ENCODE data around the gene EEPD1.

Gene EEPD1

DNA sequence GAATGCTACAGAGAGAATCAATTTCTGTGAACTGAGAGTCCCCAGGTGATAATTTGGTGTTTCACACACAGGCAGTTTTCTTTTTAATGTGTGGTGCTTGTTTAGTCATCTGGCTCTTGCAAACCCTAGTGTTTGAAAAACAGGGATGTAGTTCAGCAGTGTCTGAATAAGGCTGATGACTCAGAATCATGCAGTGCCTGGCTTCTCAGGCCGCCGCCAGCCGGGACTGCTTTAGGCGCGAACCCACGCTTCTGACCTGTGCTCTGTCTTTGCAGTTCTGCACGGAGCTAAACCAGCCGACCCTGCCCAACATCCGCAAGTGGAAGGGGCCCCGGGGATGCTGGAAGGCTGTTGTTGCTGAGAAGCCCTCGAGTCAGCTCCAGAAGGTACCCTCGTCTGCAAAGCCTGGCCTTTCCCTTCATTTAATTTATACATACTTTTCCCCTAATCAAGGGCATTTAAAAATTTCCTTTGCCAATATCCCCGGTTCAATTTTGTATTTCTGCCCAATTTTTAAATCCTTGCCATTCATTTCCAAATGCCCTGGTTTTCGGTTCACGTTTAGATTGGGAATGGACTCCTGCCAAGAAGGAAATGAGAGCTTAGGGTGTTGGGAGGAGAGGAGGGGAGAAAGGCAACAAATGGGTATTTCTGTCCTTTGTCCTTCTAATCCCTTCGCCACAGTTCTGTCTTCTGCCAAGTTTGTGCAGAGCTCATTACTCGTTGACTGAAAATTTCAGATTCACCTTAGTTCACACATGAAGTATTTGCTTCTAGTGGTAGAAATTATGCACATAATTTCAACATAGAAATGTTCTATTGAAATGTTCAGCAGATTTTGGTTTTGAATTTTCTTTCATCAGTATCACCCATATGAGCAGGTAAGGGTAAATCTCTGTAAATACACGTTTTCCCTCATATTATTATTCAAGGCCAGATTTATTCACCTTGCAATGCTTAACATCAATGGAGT lies 128.1 kb downstream of the EEPD1 start:
- peak; percentile 25 for DNase-seq (ENCODE audit: low spot score)

DNA sequence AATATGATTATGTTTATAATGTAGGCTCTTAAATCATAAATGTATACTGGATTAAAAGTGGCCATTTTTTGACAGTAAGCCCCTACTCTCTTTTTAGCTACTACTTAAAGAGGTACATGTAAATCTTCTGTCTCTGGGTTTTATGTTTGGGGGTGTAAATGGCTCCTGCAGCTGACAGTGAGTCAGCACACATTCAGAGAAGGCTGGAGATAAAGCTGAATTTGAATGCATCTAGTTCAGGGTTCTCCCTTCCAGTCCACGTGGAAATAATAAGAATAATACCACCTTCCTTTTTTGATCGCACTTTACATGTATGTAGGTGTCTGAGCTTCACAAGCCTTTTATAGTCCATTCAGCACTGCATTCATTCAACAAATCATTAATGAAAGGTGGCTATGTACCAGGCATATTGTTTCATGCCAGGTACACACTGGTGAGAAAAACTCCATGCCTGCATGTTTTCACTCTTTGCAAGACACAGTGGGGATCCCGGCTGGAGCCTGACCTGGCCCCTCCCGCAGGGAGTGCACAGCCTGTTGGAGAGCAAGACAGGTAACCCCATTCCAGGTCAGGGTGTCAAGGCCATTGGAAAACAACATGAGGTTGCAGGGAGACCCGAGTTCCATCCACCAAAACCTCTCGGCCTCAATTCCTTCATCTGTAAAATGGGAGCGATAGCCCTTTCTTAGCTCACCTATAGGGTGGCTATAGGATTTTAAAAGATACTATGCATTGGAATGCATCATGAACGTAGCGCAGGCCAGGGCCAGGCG lies 129.1 kb downstream of the EEPD1 start:
- no peak for DNase-seq (ENCODE audit: low spot score)

DNA sequence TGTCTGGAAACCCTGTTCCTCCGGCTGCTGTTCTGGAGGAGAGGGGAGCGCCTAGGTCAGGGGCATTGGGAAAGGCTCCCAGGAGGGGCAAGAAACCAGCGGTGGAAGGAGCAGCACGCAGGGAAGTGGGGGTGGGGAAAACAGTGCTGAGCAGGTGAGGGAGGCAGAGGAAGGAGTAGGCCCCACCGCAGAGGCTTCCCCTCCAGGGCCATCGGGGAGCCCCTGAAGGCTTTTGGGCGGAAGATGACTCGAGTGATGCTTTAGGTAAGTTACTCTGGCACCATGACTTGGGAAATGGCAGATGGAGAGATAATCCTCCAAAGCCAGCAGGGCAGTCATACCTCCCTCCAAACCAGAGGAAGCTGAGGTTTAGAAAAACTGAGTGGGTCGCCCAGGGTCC lies 130.1 kb downstream of the EEPD1 start:
- peak; percentile 17 for DNase-seq (ENCODE audit: low spot score)

DNA sequence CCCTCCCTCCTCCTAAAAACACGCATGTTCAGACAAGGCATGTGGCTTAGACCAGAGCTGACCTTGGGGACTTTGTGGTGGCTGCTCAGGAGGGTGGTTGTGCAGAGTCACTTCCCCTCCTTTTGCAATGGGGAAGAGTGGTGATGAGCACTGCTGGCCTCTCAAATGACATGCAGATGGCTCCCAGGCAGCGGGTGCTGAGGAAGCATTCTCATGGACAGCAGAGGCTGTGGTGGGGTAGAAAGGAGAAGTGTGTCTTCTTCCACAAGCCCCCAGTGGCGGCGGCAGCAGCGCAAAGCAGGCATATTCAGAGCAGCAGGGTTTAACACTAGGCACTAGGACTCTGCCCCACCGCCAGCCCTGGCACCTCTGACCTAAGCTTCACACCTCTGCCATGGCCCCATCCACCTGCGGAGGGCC lies 130.7 kb downstream of the EEPD1 start:
- DNase-seq (ENCODE audit: low spot score) = peak; percentile 20

DNA sequence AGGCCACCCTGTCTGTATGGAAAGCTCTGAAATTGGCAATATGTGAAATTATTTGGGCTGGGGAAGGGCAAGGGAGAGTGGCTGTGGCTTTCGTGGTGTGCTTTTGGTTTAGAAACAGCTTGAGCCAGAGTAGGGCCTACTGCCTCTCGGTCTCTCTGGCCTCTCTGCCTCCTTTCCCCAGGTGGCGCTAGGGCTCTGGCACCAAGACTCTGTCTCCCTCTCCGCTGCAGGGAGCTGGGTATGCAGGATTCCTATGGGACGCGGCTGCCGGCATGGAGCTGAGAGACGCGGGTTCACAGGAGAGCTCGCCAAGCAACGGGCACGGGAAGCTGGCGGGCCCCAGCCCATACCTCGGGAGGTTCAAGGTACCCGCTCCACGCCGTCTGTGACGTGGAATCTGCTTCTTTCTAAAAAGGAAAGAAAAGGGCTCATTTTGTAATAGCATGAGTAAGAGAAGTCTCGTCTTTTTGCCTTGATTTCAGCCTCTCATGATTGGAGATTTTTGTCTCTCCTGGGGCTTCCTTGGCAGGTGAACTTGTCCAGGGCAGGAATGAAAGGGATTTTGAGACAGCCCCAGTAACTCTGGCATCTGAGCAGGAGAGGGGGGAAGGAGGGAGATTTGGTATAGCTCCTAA lies 131.5 kb downstream of the EEPD1 start:
- DNase-seq (ENCODE audit: low spot score) = no peak

DNA sequence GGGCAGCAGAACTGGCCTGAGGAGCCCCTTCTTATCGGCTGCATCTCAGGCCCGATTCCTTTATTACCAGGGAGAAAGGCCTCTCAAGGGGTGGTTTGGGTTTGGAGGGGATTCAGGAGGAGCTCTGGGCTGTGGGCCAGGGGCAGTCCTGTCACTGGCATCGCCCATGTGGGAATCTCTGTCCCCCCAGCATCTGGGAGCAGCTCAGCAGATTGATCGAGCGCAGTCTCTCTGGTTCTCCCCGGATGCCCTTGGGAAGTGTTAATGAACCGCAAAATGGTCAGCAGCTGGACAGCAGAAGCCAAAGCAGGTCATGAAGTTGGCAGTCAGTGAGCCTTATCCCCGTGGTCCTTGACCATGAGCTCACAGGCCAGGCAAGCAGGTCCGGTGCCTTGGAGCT lies 132.2 kb downstream of the EEPD1 start:
- no peak for DNase-seq (ENCODE audit: low spot score)

DNA sequence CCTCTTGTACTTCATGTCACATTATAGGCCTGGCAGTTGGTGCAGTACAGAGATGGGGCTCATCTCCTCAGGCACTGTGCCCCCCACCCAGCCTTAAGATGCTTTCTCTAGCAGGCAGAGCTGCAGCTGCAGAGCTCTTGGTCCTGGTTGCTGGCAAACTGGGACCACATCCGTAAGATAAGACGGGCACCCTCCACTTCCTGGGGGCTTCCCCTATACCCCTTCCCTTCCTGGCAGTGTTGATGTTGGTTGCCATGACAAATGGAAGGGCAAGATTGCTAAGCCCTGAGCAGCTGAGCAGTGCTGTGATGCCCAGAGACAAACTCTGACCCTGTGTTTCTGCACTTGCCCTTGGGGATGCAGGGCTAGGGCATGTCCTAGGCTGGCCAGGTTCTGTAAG lies 133.2 kb downstream of the EEPD1 start:
- peak; percentile 84 for DNase-seq (ENCODE audit: low spot score)

DNA sequence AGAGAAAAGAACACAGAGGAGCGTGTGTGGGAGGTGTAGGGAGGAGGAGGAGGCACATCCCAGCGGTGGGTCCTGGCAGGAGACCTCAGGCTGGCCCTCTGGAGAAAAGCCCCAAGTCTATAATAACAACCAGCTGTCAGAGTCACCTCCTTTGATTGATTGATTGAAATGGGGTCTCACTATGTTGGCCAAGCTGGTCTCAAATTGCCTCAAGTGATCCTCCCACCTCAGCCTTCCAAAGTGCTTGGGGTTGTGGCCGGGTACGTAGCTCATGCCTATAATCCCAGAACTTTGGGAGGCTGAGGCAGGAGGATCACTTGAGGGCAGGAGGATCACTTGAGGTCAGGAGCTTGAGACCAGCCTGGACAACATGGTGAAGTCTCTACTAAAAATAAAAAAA lies 133.6 kb downstream of the EEPD1 start:
- no peak for DNase-seq (ENCODE audit: low spot score)

DNA sequence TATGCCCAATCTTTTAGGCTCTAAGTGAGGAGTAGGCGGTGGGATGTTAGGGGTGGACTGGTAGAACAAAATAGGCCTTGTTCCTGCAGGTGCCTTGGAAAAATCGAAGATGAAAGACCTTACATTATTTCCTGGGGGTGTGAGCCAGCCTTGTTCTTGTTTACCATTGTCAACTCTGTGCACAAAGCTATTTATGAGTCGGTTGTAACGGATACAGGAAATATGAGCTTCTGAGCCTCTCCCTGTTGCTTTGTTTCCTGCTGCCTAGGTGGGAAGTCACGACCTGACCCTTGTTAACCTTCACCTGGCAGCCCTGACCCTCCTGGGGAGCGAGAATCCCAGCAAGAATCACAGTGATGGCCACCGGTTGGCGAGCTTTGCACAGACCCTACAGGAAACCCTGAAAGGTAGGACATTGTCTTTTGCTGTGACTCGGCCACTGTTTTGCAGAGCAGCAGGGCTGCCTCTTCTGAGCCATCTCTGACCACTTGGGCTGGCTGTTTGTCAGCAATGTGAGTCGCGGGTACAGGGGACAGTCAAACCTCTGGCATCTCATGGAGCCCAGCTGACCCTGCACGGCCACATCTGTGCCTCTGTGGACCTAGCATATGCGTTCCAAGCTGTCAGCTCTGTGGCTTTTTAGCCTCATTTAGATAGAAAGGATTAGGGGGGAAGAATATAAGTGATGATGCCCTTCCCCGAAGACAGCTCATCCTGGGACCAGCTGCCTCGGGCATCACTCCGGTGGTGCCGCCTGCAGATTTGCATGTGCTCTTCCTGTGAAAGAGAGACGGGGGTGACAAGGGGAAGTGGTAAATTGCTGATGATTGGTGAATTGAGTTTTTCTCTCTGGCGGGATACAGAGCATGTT lies 134.6 kb downstream of the EEPD1 start:
- DNase-seq (ENCODE audit: low spot score) = peak; percentile 56

DNA sequence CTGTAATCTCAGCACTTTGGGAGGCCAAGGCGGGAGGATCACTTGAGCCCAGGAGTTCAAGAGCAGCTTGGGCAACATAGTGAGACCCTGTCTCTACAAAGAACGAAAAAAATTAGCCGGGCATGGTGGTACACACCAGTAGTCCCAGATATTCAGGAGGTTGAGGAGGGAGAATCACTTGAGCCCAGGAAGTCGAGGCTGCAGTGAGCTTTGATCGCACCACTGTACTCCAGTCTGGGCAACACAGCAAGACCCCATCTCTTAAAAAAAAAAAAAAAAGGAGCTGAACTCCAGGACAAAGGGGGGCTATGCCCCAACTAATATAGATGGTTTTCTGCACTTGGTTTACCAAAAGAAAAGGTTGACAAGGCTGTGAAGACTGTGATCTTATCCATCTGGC lies 135.4 kb downstream of the EEPD1 start:
- no peak for DNase-seq (ENCODE audit: low spot score)

DNA sequence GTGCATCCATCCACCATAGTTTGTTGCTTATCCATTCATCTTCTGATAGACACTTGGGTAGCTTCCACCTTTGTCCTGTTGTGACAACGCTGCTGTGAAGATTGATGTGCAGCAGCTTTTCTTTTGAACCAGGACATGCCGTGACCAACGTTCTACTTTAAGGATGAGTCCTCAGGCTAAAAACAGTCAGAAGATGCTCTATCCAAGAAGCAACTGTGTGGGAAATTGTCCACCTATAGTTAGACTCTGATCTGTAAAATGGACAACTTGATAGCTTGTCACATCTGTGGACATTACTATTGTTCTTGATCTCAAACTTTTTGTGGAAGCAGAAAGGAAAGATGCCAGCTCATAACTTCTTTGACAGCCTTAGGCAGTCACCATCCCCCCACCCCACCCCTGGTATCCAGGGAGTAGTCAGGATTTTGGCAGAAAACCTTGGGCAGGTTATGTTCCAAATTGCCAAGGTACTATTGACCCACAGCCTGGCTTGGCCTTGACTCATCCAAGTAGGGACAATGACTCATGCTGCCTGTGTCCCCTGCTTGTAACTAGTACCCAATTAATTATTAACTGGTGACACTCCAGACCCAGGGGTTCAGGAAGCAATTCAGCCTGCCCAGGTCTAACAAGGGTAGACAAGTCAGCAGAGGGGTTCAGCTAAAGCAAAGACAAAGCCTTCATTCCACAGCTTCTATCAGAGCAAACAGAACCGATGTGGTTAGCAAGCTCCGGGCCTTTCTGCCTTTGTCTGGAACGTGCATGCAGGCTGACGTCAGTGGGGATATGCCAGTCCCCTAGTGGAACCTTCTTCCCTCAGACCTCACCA lies 137.0 kb downstream of the EEPD1 start:
- no peak for DNase-seq (ENCODE audit: low spot score)

DNA sequence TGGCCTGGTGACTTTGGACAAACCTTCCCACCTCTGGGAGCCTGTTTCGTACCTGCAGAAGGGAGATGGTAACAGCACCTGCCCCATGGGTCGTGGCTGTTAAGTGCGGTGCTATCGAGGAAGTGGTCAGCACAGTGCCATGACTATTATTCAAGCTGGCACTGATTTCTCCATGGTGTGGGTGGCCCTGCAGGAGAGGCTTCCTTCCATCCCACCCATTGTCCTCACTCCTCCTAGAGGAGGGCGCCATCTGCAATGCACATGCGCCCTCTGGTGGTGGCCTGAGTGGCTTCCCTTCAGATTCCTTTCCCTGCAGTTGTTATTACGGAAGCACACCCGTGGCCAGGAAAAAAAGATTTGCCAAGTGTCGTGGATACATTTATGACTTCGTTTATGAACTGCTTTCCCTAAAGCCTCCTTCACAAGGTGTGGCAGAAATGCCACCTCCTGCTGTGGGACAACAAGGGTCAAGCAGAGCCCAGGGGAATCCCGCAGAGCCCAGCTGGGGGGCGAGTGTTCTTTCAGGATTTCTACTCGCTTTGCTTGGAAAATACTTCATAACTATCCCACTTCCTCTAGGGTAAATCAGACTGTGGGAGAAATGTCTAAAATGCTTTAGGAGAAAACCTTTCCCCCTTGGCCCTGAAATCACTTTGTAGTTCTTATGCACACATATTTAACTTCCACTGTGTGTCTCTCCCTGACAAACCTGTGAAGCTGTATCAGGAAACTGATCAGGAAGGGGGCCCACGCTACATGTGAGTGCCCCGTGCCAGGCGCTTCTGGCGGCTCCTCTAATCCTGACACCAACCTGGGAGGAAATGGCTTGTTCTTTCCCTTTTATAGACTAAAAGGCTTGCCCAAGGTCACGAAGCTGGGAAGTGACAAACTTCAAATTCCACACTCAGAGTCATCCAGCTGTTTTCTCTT lies 138.6 kb downstream of the EEPD1 start:
- DNase-seq (ENCODE audit: low spot score) = peak; percentile 66

DNA sequence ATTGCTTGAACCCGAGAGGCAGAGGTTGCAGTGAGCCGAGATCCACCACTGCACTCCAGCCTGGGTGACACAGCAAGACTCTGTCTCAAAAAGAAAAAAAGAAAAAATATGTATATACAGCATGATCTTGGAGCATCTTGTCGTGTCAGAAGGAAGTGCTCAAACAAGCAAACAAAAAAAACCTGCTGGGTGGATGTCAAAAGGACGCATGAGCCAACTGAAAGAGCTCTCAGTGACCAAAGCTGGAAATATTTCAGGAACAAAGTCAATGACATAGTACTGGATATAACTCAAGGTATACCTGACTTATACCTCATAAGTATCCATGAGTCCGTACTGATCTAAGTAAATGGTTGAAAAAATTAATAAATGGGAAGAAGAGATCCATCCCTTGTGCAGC lies 142.0 kb downstream of the EEPD1 start:
- DNase-seq (ENCODE audit: low spot score) = no peak

DNA sequence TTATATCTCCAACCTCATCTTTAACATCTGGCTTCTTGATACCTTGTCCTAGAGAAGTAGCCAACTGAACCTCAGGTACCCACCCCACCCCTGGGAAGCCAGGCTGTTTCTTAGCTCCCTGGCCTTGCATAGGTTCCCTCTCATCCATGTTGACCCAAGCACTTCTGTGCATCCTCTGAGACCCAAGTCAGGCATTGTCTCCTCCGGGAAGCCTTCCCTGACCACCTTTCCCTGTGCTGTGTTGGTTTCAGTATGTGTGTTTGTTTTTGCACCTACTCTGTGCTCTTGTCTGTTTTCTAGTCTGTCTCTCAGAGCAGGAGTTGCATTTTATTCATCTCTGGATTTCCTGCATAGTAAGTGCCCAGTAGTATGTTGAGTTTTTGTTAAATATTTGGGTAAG lies 143.2 kb downstream of the EEPD1 start:
- DNase-seq (ENCODE audit: low spot score) = no peak

DNA sequence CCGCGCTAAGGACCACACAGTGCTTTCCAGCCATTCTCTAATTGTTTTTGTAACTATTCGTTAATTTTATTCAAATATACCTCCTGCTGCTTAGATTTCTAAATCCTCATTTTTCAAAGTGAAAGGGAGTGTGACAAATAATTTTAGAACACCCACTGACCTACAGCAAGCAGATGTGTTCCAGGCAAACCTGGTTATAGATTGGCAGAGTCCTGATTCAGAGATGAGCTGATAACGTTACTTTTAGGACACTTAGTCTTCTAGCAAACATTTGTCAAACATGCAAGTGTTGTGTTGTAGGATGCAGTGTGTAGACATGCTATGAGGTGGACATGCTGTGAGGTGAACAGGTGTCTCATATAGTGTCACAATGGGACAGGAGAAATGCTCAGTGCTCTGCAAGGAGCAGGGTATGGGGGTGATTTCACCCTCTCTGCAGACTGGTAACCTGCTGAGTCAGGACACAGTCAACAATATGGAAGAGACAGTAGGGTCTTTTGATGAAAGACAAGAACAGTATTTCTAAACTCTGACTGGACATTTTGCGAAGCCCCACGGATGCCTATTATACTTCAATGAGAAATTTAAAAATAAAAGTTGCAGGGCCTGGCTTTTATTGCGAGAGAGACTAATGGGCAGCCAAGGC lies 144.4 kb downstream of the EEPD1 start:
- no peak for DNase-seq (ENCODE audit: low spot score)

DNA sequence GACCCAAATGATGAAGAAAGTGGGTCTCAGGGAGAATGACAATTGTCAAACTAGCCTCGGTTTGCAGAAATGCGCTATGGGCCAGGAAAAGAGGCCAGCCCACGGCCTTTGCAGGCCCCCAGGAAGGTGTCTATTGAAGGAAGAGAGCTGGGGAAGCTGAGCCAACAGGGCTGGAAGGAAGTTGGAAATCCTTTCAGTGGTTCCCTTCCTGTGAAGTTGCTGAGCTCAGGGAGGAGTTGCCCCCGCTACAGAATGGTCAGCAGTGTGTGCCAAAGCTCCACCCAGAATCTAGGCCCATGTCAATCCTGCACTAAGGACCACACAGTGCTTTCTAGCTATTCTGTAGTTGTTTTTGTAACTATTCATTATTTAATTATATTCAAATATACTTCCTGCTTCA lies 145.1 kb downstream of the EEPD1 start:
- DNase-seq (ENCODE audit: low spot score) = no peak

DNA sequence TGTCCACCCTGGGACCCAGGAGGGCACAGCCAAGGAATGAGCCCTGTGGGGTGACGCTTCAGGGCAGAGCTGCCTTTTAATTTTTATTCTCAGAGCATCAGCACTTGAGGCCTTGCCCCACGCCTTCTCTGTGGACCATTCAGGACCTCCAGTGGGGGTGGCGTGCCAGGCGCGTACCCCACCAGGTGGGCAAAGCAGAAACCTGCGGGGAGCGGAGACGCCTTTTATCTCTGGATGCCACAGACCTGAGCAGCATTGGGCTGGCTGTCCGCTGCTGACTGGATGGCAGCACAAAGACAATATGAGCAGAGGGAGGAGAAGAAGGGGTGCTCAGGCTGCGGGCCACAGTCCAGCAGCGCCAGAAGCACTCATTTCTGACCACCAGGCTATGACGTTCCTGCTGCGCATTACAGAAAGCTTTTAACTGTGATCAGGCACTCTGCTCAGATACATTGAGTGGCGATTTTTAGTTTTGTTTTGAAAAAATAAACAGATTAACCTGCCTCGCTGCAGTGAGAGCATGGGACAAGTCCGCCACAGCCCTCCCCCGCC lies 146.2 kb downstream of the EEPD1 start:
- no peak for DNase-seq (ENCODE audit: low spot score)

DNA sequence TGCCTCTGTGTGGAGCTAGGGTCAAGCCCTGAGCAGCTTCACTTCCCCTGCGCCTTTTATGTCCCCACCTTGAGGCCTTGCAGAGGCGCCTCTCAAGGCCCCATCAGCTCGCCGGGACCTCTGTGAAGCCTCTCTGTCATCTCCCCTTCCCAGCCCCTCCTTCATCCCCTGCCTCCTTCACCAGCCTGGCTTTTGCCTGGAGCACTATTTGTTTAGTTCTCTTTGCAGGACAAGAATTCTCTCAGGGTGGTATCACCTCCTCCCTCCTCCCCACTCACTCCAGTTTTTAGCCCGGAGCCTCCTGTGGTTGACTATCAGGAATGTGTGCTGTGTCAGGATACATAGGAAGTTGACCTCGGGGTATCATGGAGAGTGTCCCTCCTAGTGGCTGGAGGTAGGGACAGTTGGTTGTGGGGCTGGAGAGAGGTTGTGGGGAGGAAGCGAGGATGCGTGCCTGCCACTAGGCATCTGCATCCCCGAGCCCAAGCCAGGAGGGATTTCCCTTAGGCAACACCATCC lies 146.8 kb downstream of the EEPD1 start:
- no peak for DNase-seq (ENCODE audit: low spot score)

All from CD4-positive, alpha-beta T cell treated with Interleukin-6 at 100 ng/mL for 8 hours (primary cell).